ENCODE results near the gene PRDM16. TPM values are rescaled to one million over a fixed set of nuclear protein-coding genes. Genes with fewer than 3 reads are reported as not detected.

The PRDM16 gene
- total RNA-seq, 1 experiment from 2014 or later, result 0.17 TPM

GRCh38 chr1:3483801-3484444 lies 414.9 kb downstream of the PRDM16 start:
- peak overlapping the region in 1 of 3 experiments; percentile 77; a peak in 1 of 7 replicates for H3K27ac Mint-ChIP-seq
- H3K18ac ChIP-seq (ENCODE audit: insufficient read length, low read depth, low read length), result no peak overlapping the region

More at GRCh38 chr1:3483801-3484444, 414.9 kb downstream of the PRDM16 start:
- peak; percentile 81 for DNase-seq
- Histone ChIP-seq H2AFZ (ENCODE audit: low read length) (no peak overlapping the region), H3K9ac (ENCODE audit: extremely low read depth, insufficient read length, low read length) (no peak overlapping the region), H4K5ac (ENCODE audit: insufficient read length, low read depth, low read length) (no peak overlapping the region), H3K79me2 (ENCODE audit: insufficient read depth, low read length) (no peaks in the 10 kb centered on the region), H3K79me1 (ENCODE audit: insufficient read depth, low read depth, low read length, poor library complexity, severe bottlenecking) (no peaks in the 10 kb centered on the region), H3K23ac (ENCODE audit: insufficient read length, low read depth, low read length) (no peak overlapping the region), H3K4me1 (ENCODE audit: insufficient read depth, low read length) (no peaks in the 10 kb centered on the region), H3K4ac (ENCODE audit: low read depth, low read length) (no peak overlapping the region), H4K20me1 (ENCODE audit: control insufficient read depth, insufficient read depth, insufficient read length) (no peaks in the 10 kb centered on the region), H2BK5ac (ENCODE audit: insufficient read length, low read length) (no peak overlapping the region), H3K9me3 (ENCODE audit: control insufficient read depth, low read depth, low read length) (no peaks in the 10 kb centered on the region), H2BK12ac (ENCODE audit: insufficient read length, low read depth, low read length) (no peak overlapping the region), H3K14ac (ENCODE audit: insufficient read depth, low read length) (no peak overlapping the region), H2AK5ac (ENCODE audit: insufficient read length, low read length) (no peak overlapping the region), H2BK120ac (ENCODE audit: low read depth, low read length, poor library complexity, severe bottlenecking) (no peak overlapping the region), H2BK20ac (ENCODE audit: low read depth, low read length, poor library complexity, severe bottlenecking) (no peak overlapping the region), H3K4me2 (ENCODE audit: insufficient read depth, insufficient read length, low read length) (no peak overlapping the region), H3K27me3 (ENCODE audit: insufficient read depth, low read length) (no peaks in the 10 kb centered on the region), H3K23me2 (ENCODE audit: insufficient read length, low read depth, low read length, poor library complexity, severe bottlenecking) (no peaks in the 10 kb centered on the region), H3K27ac (ENCODE audit: insufficient read length, low read depth, low read length) (no peak overlapping the region), H3K56ac (ENCODE audit: insufficient read length, low read depth, low read length) (no peak overlapping the region), H2BK15ac (ENCODE audit: low read depth, low read length) (no peak overlapping the region), H4K91ac (ENCODE audit: insufficient read length, low read depth, low read length) (no peak overlapping the region), H4K8ac (replicated peaks; ENCODE audit: insufficient read length, low read depth, low read length) (no peak overlapping the region), H3T11ph (ENCODE audit: low read length) (no peak overlapping the region)
- H3K4me1 Mint-ChIP-seq, result peaks cover 2 to 3% of the 10 kb centered on the region in 2 experiments; a peak in 3 of 4 replicates
- H3K9me3 Mint-ChIP-seq, result peaks cover 9 to 40% of the 10 kb centered on the region in 2 experiments; a peak in 4 of 5 replicates
- H3K36me3 Mint-ChIP-seq (ENCODE audit: insufficient read depth in 1 of 3, low read depth in 3 of 3), result peaks cover 4 to 31% (median 20%) of the 10 kb centered on the region in 3 experiments; a peak in 6 of 7 replicates
- peaks cover 4% of the 10 kb centered on the region for H3K27me3 Mint-ChIP-seq (ENCODE audit: low read depth)
- H3K4me3 Mint-ChIP-seq, result no peak overlapping the region
- WGBS (ENCODE audit: extremely low coverage, insufficient read length, low lambda C conversion rate), result no CpG with 5 or more reads among the region's 31 CpGs
- peak; percentile 85 for TF ChIP-seq CTCF (conservative IDR thresholded peaks at IDR 0.05)

All from H9 (cell line).